ENCODE data around the gene SCMH1. TPM values are rescaled to one million over a fixed set of nuclear protein-coding genes. Genes with fewer than 3 reads are reported as not detected.

Gene SCMH1
- total and polyA plus RNA-seq, 11 donors = 36.0 to 56.2 (median 43.0) TPM

GRCh38 chr1:41025979-41026819 is 215.9 kb downstream of the SCMH1 start:
- no peak for TF ChIP-seq POLR2A (IDR thresholded peaks at IDR 0.05)
- TF ChIP-seq CTCF (IDR thresholded peaks at IDR 0.05) = no peak
- Histone ChIP-seq H3K27ac (no peak overlapping the region), H3K4me1 (peaks cover 0 to 14% (median 11%) of the 10 kb centered on the region in 12 donors), H3K36me3 (peaks cover 0 to 68% (median 34%) of the 10 kb centered on the region in 9 donors), H3K9me3 (no peaks in the 10 kb centered on the region), H3K27me3 (no peaks in the 10 kb centered on the region), H3K4me3 (no peak overlapping the region)
- WGBS, 4 donors = 94 to 98% (median 97%) methylated on average over 4 of the region's 4 CpGs
- ATAC-seq (no peak), DNase-seq (no peak)
- intact Hi-C loops (cut with DNase I) = loop anchor here in 1 of 10 donors (10.0 kb wide), 1 partner anchor 219 kb away; the partner anchor contains the start of gene SCMH1

GRCh38 chr1:41024953-41025352 is 217.2 kb downstream of the SCMH1 start:
- 71 to 83% (median 77%) methylated on average over 2 of the region's 2 CpGs for WGBS, 4 donors
- no peak for ATAC-seq
- intact Hi-C loops (cut with DNase I) = loop anchor here in 1 of 10 donors (10.0 kb wide), 1 partner anchor 220 kb away; the partner anchor contains the start of gene SCMH1

GRCh38 chr1:41023279-41023990 is 218.7 kb downstream of the SCMH1 start:
- intact Hi-C loops (cut with DNase I) = loop anchor here in 1 of 10 donors (10.0 kb wide), 1 partner anchor 221 kb away; the partner anchor contains the start of gene SCMH1
- ATAC-seq = no peak
- TF ChIP-seq CTCF (IDR thresholded peaks at IDR 0.05) (peak in 2 of 12 donors; percentile 13 to 23), POLR2A (IDR thresholded peaks at IDR 0.05) (no peak)
- 93 to 96% (median 94%) methylated on average over 3 to 5 of the region's 5 CpGs for WGBS, 4 donors
- no peak overlapping the region for H3K4me3 ChIP-seq
- no peaks in the 10 kb centered on the region for H3K27me3 ChIP-seq
- H3K36me3 ChIP-seq = peaks cover 0 to 42% (median 21%) of the 10 kb centered on the region in 9 donors
- H3K4me1 ChIP-seq = peaks cover 0 to 17% (median 12%) of the 10 kb centered on the region in 12 donors
- DNase-seq = no peak
- no peak overlapping the region for H3K27ac ChIP-seq
- no peaks in the 10 kb centered on the region for H3K9me3 ChIP-seq

More at GRCh38 chr1:41024953-41025352, 217.2 kb downstream of the SCMH1 start:
- Histone ChIP-seq H3K4me1 (peaks cover 0 to 17% (median 12%) of the 10 kb centered on the region in 12 donors), H3K27ac (no peak overlapping the region), H3K36me3 (peaks cover 0 to 55% (median 27%) of the 10 kb centered on the region in 9 donors), H3K4me3 (no peak overlapping the region), H3K27me3 (no peaks in the 10 kb centered on the region), H3K9me3 (no peaks in the 10 kb centered on the region)
- DNase-seq = no peak
- TF ChIP-seq POLR2A (IDR thresholded peaks at IDR 0.05) (no peak), CTCF (IDR thresholded peaks at IDR 0.05) (no peak)
